HL-60/S4 treated with retinoic acid at 250 ng/mL for 4 days and 3 days (cell line): ENCODE results near the gene NDUFS2.

Experiments used
- in situ Hi-C: fragments of 300-500 bp; cut with MboI; formaldehyde crosslinking; loops from 2 replicates; pipeline ENCODE4 v1.7.0; 2022; ENCODE audit warnings: low sequenced_read_pairs

NDUFS2 gene

GRCh38 chr1:161217831-161218230 lies 15.7 kb downstream of the NDUFS2 start:
- in situ Hi-C loops, result loop anchor here (25.0 kb wide), 1 partner anchor 519 kb away; the partner anchor contains the start of gene DUSP12

GRCh38 chr1:161218301-161219077 lies 16.3 kb downstream of the NDUFS2 start:
- in situ Hi-C loops, result loop anchor here (25.0 kb wide), 1 partner anchor 519 kb away; the partner anchor contains the start of gene DUSP12

GRCh38 chr1:161219078-161219892 lies 17.1 kb downstream of the NDUFS2 start:
- in situ Hi-C loops, result loop anchor here (25.0 kb wide), 1 partner anchor 518 kb away; the partner anchor contains the start of gene DUSP12

- in situ Hi-C loops, result loop anchor here (10.0 to 25.0 kb wide), 2 partner anchors 155 to 517 kb away; partner anchors contain the start of gene DUSP12
Measured at GRCh38 chr1:161220002-161220401, 17.8 kb downstream of the NDUFS2 start.

GRCh38 chr1:161222175-161223019 lies 20.2 kb downstream of the NDUFS2 start:
- in situ Hi-C loops, result loop anchor here (10.0 to 25.0 kb wide), 2 partner anchors 152 to 515 kb away; partner anchors contain the start of gene DUSP12

GRCh38 chr1:161223805-161224694 lies 21.9 kb downstream of the NDUFS2 start:
- in situ Hi-C loops, result loop anchor here (10.0 to 25.0 kb wide), 2 partner anchors 151 to 513 kb away; partner anchors contain the start of gene DUSP12

GRCh38 chr1:161224695-161225087 lies 22.5 kb downstream of the NDUFS2 start:
- in situ Hi-C loops, result loop anchor here (10.0 to 25.0 kb wide), 2 partner anchors 150 to 513 kb away; partner anchors contain the start of gene DUSP12

- in situ Hi-C loops, result loop anchor here (10.0 kb wide), 1 partner anchor 150 kb away; no protein-coding TSS in a partner anchor
Measured at GRCh38 chr1:161225178-161225533, 23.0 kb downstream of the NDUFS2 start.

- in situ Hi-C loops, result loop anchor here (10.0 kb wide), 1 partner anchor 149 kb away; no protein-coding TSS in a partner anchor
Measured at GRCh38 chr1:161225534-161226319, 23.6 kb downstream of the NDUFS2 start, which contains the start of gene TOMM40L. Gene TOMM40L, plus strand, starts transcription at chr1:161226060. Its CDS starts 430 bp downstream, at chr1:161226490.

- in situ Hi-C loops, result loop anchor here (10.0 kb wide), 1 partner anchor 148 kb away; no protein-coding TSS in a partner anchor
Measured at GRCh38 chr1:161226320-161226711, 24.1 kb downstream of the NDUFS2 start.

- in situ Hi-C loops, result loop anchor here (10.0 kb wide), 1 partner anchor 148 kb away; no protein-coding TSS in a partner anchor
Measured at GRCh38 chr1:161226759-161227158, 24.6 kb downstream of the NDUFS2 start.

GRCh38 chr1:161227196-161227871 lies 25.2 kb downstream of the NDUFS2 start:
- in situ Hi-C loops, result loop anchor here (10.0 kb wide), 1 partner anchor 147 kb away; no protein-coding TSS in a partner anchor

GRCh38 chr1:161228032-161228431 lies 25.9 kb downstream of the NDUFS2 start:
- in situ Hi-C loops, result loop anchor here (10.0 kb wide), 1 partner anchor 147 kb away; no protein-coding TSS in a partner anchor

- in situ Hi-C loops, result loop anchor here (10.0 kb wide), 1 partner anchor 145 kb away; no protein-coding TSS in a partner anchor
Measured at GRCh38 chr1:161229896-161230295, 27.7 kb downstream of the NDUFS2 start.

- in situ Hi-C loops, result no loop called here
Measured at GRCh38 chr1:161230762-161231161, 28.6 kb downstream of the NDUFS2 start.

- in situ Hi-C loops, result no loop called here
Measured at GRCh38 chr1:161233102-161233501, 30.9 kb downstream of the NDUFS2 start.

- in situ Hi-C loops, result no loop called here
Measured at GRCh38 chr1:161235957-161236775, 34.0 kb downstream of the NDUFS2 start.
